Keratinocyte (primary cell): Measurements from ENCODE around the gene KIAA1210.

Source experiments
- CTCF ChIP-seq, 3 experiments: IDR thresholded peaks in 1 of 3; conservative IDR thresholded peaks in 1 of 3; optimal IDR thresholded peaks in 1 of 3; 2 replicates in 2 of 3; 3 replicates in 1 of 3; pipeline versions ENCODE3 to v1.5.1; 2011; ENCODE audit warnings: low read length in 3 of 3, mild to moderate bottlenecking in 3 of 3, moderate library complexity in 2 of 3, control low read depth in 1 of 3, inconsistent platforms in 1 of 3; ENCODE audit not compliant: insufficient read depth in 2 of 3; ENCODE audit errors: extremely low read depth in 1 of 3
- EZH2 ChIP-seq: IDR thresholded peaks from one replicate; pipeline ENCODE4 v1.6.1; 2012; ENCODE audit warnings: inconsistent platforms, mild to moderate bottlenecking, low read length, moderate library complexity

- TF ChIP-seq CTCF (optimal IDR thresholded peaks at IDR 0.05 in 1 of 3, IDR thresholded peaks at IDR 0.05 in 1 of 3, conservative IDR thresholded peaks at IDR 0.05 in 1 of 3; ENCODE audit: extremely low read depth in 1 of 3, insufficient read depth in 2 of 3, low read length in 3 of 3) (no peak), EZH2 (no peak)
Measured at GRCh38 chrX:119075270-119076025, 52.2 kb downstream of the KIAA1210 start.
